ENCODE results near the gene CCDC137. TPM values are rescaled to one million over a fixed set of nuclear protein-coding genes. Genes with fewer than 3 reads are reported as not detected.

The CCDC137 gene
- total and polyA plus RNA-seq, 2 of the 13 experiments (the other 11 are each of a cell fraction or from before 2014, with no cell fraction given) = 14.6 to 39.1 TPM

DNA sequence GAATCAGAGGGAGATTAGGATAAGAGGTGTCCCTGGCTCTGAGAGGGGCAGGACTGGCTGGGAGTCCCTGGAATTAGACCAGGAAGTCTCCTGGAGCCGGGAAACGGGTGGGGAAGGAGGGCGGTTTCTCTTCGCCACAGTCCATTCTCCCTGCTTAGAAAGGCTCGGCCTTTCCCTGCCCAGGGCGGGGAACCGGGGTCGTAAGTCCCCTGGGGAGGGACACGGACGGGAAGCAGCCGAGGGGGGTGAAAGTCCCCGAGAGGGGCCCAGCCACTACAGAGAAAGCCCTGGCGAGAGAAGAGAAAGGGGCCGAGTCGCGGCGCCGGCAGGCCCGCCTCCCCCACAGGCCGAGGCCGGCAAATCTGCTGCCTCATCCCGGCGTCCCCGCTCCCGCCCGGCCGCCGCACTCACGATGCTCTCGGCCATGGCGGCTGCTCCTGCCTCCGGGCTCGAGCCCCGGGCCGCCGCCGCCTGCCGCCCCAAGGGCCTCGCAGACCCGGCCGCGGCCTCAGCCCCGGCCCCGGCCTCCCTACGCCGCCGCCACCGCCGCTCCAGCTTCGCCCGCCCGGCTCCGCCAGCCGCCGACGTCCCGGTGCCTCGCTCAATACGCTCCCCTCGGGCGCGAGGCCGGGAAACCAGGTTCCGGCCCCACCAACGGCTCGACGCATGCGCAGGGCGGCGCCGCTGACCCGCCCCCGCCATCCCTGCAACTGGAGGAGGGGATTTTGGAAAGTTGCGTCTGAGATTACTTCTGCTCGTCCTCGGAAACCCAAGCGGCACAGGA lies 29.8 kb upstream of the CCDC137 start, which contains the start of the genes NPLOC4 and TSPAN10 (continued):
- no peak for TF ChIP-seq ETS1 (CRISPR knock-in tag; IDR thresholded peaks at IDR 0.05)
- TF ChIP-seq ZFP82 (CRISPR knock-in tag; IDR thresholded peaks at IDR 0.05; ENCODE audit: borderline replicate concordance) = no peak; the same call in 1 of the 2 replicates
- 0 out of 2 replicates have a peak, but pooled peaks have one; percentile 15 for TF ChIP-seq TP53 (CRISPR knock-in tag; conservative IDR thresholded peaks at IDR 0.05)
- TF ChIP-seq SOX6 (IDR thresholded peaks at IDR 0.05) = no peak
- peak; percentile 53; the same call in 1 of the 2 replicates for TF ChIP-seq SOX6 (CRISPR knock-in tag; IDR thresholded peaks at IDR 0.05)
- TF ChIP-seq SIX4 (CRISPR knock-in tag; IDR thresholded peaks at IDR 0.05) = peak; percentile 72; the same call in 1 of the 2 replicates
- TF ChIP-seq ZNF547 (CRISPR knock-in tag; IDR thresholded peaks at IDR 0.05) = no peak; the same call in 1 of the 2 replicates
- TF ChIP-seq ZNF670 (CRISPR knock-in tag; IDR thresholded peaks at IDR 0.05; ENCODE audit: borderline replicate concordance) = no peak
- no peak; the same call in 1 of the 2 replicates for TF ChIP-seq ZNF747 (CRISPR knock-in tag; IDR thresholded peaks at IDR 0.05; ENCODE audit: borderline replicate concordance)
- TF ChIP-seq NFATC3 (CRISPR knock-in tag; IDR thresholded peaks at IDR 0.05) = no peak
- no peak for TF ChIP-seq ZNF572 (CRISPR knock-in tag; IDR thresholded peaks at IDR 0.05)
- no peak for TF ChIP-seq ZNF280D (CRISPR knock-in tag; IDR thresholded peaks at IDR 0.05)
- TF ChIP-seq TAF1 (CRISPR knock-in tag; IDR thresholded peaks at IDR 0.05) = peak; percentile 95
- TF ChIP-seq ZNF781 (CRISPR knock-in tag; IDR thresholded peaks at IDR 0.05; ENCODE audit: borderline replicate concordance, not compliant biosample characterization) = no peak
- TF ChIP-seq GTF2F1 (IDR thresholded peaks at IDR 0.05; ENCODE audit: low read length) = peak; percentile 78; the same call in 1 of the 2 replicates
- no peak for TF ChIP-seq KDM6A (CRISPR knock-in tag; IDR thresholded peaks at IDR 0.05; ENCODE audit: low read depth)
- TF ChIP-seq GABPA (IDR thresholded peaks at IDR 0.05; ENCODE audit: low read depth, low read length) = peak; percentile 87
- TF ChIP-seq GABPA (CRISPR knock-in tag; IDR thresholded peaks at IDR 0.05; ENCODE audit: low read depth) = peak; percentile 84
- TF ChIP-seq AGO2 (optimal IDR thresholded peaks at IDR 0.05; ENCODE audit: low read depth, low read length) = peak; percentile 58
- TF ChIP-seq SP1 (IDR thresholded peaks at IDR 0.05) = no peak
- peak; percentile 87 for TF ChIP-seq SP1 (CRISPR knock-in tag; IDR thresholded peaks at IDR 0.05)
- no peak for TF ChIP-seq CREB3 (CRISPR knock-in tag; IDR thresholded peaks at IDR 0.05)
- peak; percentile 73; the same call in 1 of the 2 replicates for TF ChIP-seq ZNF558 (CRISPR knock-in tag; IDR thresholded peaks at IDR 0.05; ENCODE audit: borderline replicate concordance)
- TF ChIP-seq NR3C1 (CRISPR knock-in tag; IDR thresholded peaks at IDR 0.05) = no peak
